Suprapubic skin (tissue), 4 donors: ENCODE results near the gene ZFYVE28.

Experiments
- CTCF ChIP-seq, 2 donors: fragments of 200-600 bp in 1 of 2; fragments of 450-650 bp in 1 of 2; sonication (generic) in 1 of 2; IDR thresholded peaks; one replicate each; pipeline ENCODE4 v1.5.1; 2016 to 2019; ENCODE audit warnings: antibody characterized with exemption in 2 of 2, mild to moderate bottlenecking in 1 of 2, moderate library complexity in 1 of 2
- EP300 ChIP-seq: sonication (generic); formaldehyde crosslinking; IDR thresholded peaks from one replicate; pipeline ENCODE4 v1.6.1; 2017; ENCODE audit warnings: antibody characterized with exemption
- POLR2A ChIP-seq, 2 donors: fragments of 450-650 bp; IDR thresholded peaks; one replicate each; pipeline ENCODE4 v1.6.1; 2017; ENCODE audit warnings: antibody characterized with exemption in 2 of 2, mild to moderate bottlenecking in 2 of 2, moderate library complexity in 2 of 2
- POLR2AphosphoS5 ChIP-seq, 3 donors: sonication (generic); formaldehyde crosslinking; IDR thresholded peaks; one replicate each; pipeline ENCODE4 v1.6.1; 2017; ENCODE audit warnings: antibody characterized with exemption in 3 of 3

- TF ChIP-seq POLR2AphosphoS5 (IDR thresholded peaks at IDR 0.05) (no peak), POLR2A (IDR thresholded peaks at IDR 0.05) (no peak), CTCF (IDR thresholded peaks at IDR 0.05) (no peak), EP300 (no peak)
Measured at GRCh38 chr4:2372488-2373030, 45.9 kb downstream of the ZFYVE28 start.
